ENCODE measurements around the gene DDX41. TPM values are rescaled to one million over a fixed set of nuclear protein-coding genes. Genes with fewer than 3 reads are reported as not detected.
A peak's percentile ranks its signal among the peaks of the same experiment; 100 is the strongest.
"Not testable (repeated sequence)": the region's sequence is repeated elsewhere in the genome, so short reads cannot be mapped to it uniquely, and the experiment has no call there.

The DDX41 gene
- total and polyA plus RNA-seq, 11 donors = 24.4 to 65.4 (median 37.7) TPM

- intact Hi-C loops (cut with DNase I) = loop anchor here in 1 of 10 donors (10.0 kb wide), 1 partner anchor 57 kb away; the partner anchor contains the start of gene TMED9
- ATAC-seq (peak; percentile 52 to 83 (median 64)), DNase-seq (peak in 2 of 5 donors; percentile 55 to 68)
- 12 to 21% (median 14%) methylated on average over 15 of the region's 15 CpGs for WGBS, 4 donors
- Histone ChIP-seq H3K4me3 (no peak overlapping the region), H3K27me3 (no peaks in the 10 kb centered on the region), H3K27ac (peak overlapping the region; percentile 42 to 82 (median 64)), H3K4me1 (peaks cover 12 to 66% (median 38%) of the 10 kb centered on the region in 12 donors), H3K9me3 (no peaks in the 10 kb centered on the region), H3K36me3 (peaks cover 0 to 66% (median 48%) of the 10 kb centered on the region in 9 donors)
- TF ChIP-seq CTCF (IDR thresholded peaks at IDR 0.05) (no peak), POLR2A (IDR thresholded peaks at IDR 0.05) (no peak)
Observed at GRCh38 chr5:177537389-177538361, 20.9 kb upstream of the DDX41 start.

GRCh38 chr5:177536386-177536785, 19.6 kb upstream of the DDX41 start:
- no peaks in the 10 kb centered on the region for H3K27me3 ChIP-seq
- intact Hi-C loops (cut with DNase I) = loop anchor here in 1 of 10 donors (10.0 kb wide), 1 partner anchor 58 kb away; the partner anchor contains the start of gene TMED9
- DNase-seq = no peak
- H3K27ac ChIP-seq = peak overlapping the region in 6 of 12 donors; percentile 42 to 82 (median 73)
- no peak for ATAC-seq
- H3K9me3 ChIP-seq = no peaks in the 10 kb centered on the region
- 93 to 96% (median 93%) methylated on average over 10 of the region's 10 CpGs for whole genome bisulfite sequencing, 4 donors
- no peak for TF ChIP-seq POLR2A (IDR thresholded peaks at IDR 0.05)
- TF ChIP-seq CTCF (IDR thresholded peaks at IDR 0.05) = no peak
- peaks cover 12 to 57% (median 36%) of the 10 kb centered on the region in 12 donors for H3K4me1 ChIP-seq
- peaks cover 0 to 72% (median 60%) of the 10 kb centered on the region in 9 donors for H3K36me3 ChIP-seq
- no peak overlapping the region for H3K4me3 ChIP-seq

- H3K27me3 ChIP-seq = no peaks in the 10 kb centered on the region
- H3K4me1 ChIP-seq = peaks cover 12 to 56% (median 36%) of the 10 kb centered on the region in 12 donors
- ATAC-seq (no peak), DNase-seq (no peak)
- H3K27ac ChIP-seq = no peak overlapping the region
- TF ChIP-seq CTCF (IDR thresholded peaks at IDR 0.05) (no peak), POLR2A (IDR thresholded peaks at IDR 0.05) (no peak)
- intact Hi-C loops (cut with DNase I) = loop anchor here in 1 of 10 donors (10.0 kb wide), 1 partner anchor 60 kb away; the partner anchor contains the start of gene TMED9
- no peak overlapping the region for H3K4me3 ChIP-seq
- H3K9me3 ChIP-seq = no peaks in the 10 kb centered on the region
- peaks cover 0 to 85% (median 73%) of the 10 kb centered on the region in 9 donors for H3K36me3 ChIP-seq
- WGBS, 4 donors = 74 to 88% (median 85%) methylated on average over 7 of the region's 7 CpGs
Observed at GRCh38 chr5:177535125-177535524, 18.4 kb upstream of the DDX41 start.

- H3K27me3 ChIP-seq, ATAC-seq, H3K4me3 ChIP-seq, H3K9me3 ChIP-seq, H3K27ac ChIP-seq: not testable (repeated sequence)
- WGBS, 4 donors = 73 to 90% (median 86%) methylated on average over 7 of the region's 7 CpGs
- intact Hi-C loops (cut with DNase I) = loop anchor here in 1 of 10 donors (10.0 kb wide), 1 partner anchor 60 kb away; the partner anchor contains the start of gene TMED9
- H3K36me3 ChIP-seq = peaks cover 0 to 92% (median 80%) of the 10 kb centered on the region in 9 donors
- H3K4me1 ChIP-seq = peaks cover 12 to 49% (median 31%) of the 10 kb centered on the region in 12 donors
- DNase-seq = peak in 1 of 5 donors; percentile 1
Observed at GRCh38 chr5:177534433-177534832, 17.7 kb upstream of the DDX41 start.

Measured in heart left ventricle (tissue), 16 donors.